ENCODE results near the gene EPHA3. TPM values are rescaled to one million over a fixed set of nuclear protein-coding genes. Genes with fewer than 3 reads are reported as not detected.

Gene EPHA3
- polyA plus RNA-seq, 1 donor = 3.0 TPM

GRCh38 chr3:89227218-89227617 lies 119.8 kb downstream of the EPHA3 start:
- DNase-seq = no peak
- Histone ChIP-seq H3K4me1 (ENCODE audit: control insufficient read depth, insufficient read depth, low read length) (no peaks in the 10 kb centered on the region), H3K27me3 (ENCODE audit: control insufficient read depth, insufficient read depth, low read length) (no peaks in the 10 kb centered on the region), H3K4me3 (ENCODE audit: low read length) (no peak overlapping the region), H3K9me3 (ENCODE audit: control insufficient read depth, low read depth, low read length) (peaks cover 2% of the 10 kb centered on the region), H3K27ac (ENCODE audit: low read length) (no peak overlapping the region), H3K36me3 (ENCODE audit: control insufficient read depth, insufficient read depth, low read length) (no peaks in the 10 kb centered on the region)
- 77% methylated on average over 5 of the region's 5 CpGs for WGBS (ENCODE audit: insufficient coverage, low lambda C conversion rate)

- Histone ChIP-seq H3K4me1 (ENCODE audit: control insufficient read depth, insufficient read depth, low read length) (no peaks in the 10 kb centered on the region), H3K4me3 (ENCODE audit: low read length) (no peak overlapping the region), H3K27me3 (ENCODE audit: control insufficient read depth, insufficient read depth, low read length) (no peaks in the 10 kb centered on the region), H3K36me3 (ENCODE audit: control insufficient read depth, insufficient read depth, low read length) (no peaks in the 10 kb centered on the region), H3K27ac (ENCODE audit: low read length) (no peak overlapping the region), H3K9me3 (ENCODE audit: control insufficient read depth, low read depth, low read length) (peaks cover 2% of the 10 kb centered on the region)
- DNase-seq = no peak
- WGBS (ENCODE audit: insufficient coverage, low lambda C conversion rate) = no CpG with 5 or more reads among the region's 2 CpGs
These were observed 120.2 kb downstream of the EPHA3 start for GRCh38 chr3:89227634-89228033.

- peaks cover 2% of the 10 kb centered on the region for H3K9me3 ChIP-seq (ENCODE audit: control insufficient read depth, low read depth, low read length)
- no peak overlapping the region for H3K4me3 ChIP-seq (ENCODE audit: low read length)
- H3K27ac ChIP-seq (ENCODE audit: low read length) = no peak overlapping the region
- DNase-seq = no peak
- H3K36me3 ChIP-seq (ENCODE audit: control insufficient read depth, insufficient read depth, low read length) = no peaks in the 10 kb centered on the region
- no CpG with 5 or more reads among the region's 2 CpGs for WGBS (ENCODE audit: insufficient coverage, low lambda C conversion rate)
- no peaks in the 10 kb centered on the region for H3K4me1 ChIP-seq (ENCODE audit: control insufficient read depth, insufficient read depth, low read length)
- H3K27me3 ChIP-seq (ENCODE audit: control insufficient read depth, insufficient read depth, low read length) = no peaks in the 10 kb centered on the region
These were observed 124.7 kb downstream of the EPHA3 start for GRCh38 chr3:89232155-89232554.

GRCh38 chr3:89234620-89235019 lies 127.2 kb downstream of the EPHA3 start:
- H3K4me3 ChIP-seq (ENCODE audit: low read length) = no peak overlapping the region
- no peaks in the 10 kb centered on the region for H3K27me3 ChIP-seq (ENCODE audit: control insufficient read depth, insufficient read depth, low read length)
- peaks cover 2% of the 10 kb centered on the region for H3K9me3 ChIP-seq (ENCODE audit: control insufficient read depth, low read depth, low read length)
- no peaks in the 10 kb centered on the region for H3K36me3 ChIP-seq (ENCODE audit: control insufficient read depth, insufficient read depth, low read length)
- no peak for DNase-seq
- no peaks in the 10 kb centered on the region for H3K4me1 ChIP-seq (ENCODE audit: control insufficient read depth, insufficient read depth, low read length)
- no peak overlapping the region for H3K27ac ChIP-seq (ENCODE audit: low read length)

- no peak overlapping the region for H3K4me3 ChIP-seq (ENCODE audit: low read length)
- H3K27me3 ChIP-seq (ENCODE audit: control insufficient read depth, insufficient read depth, low read length) = no peaks in the 10 kb centered on the region
- no peaks in the 10 kb centered on the region for H3K36me3 ChIP-seq (ENCODE audit: control insufficient read depth, insufficient read depth, low read length)
- no peaks in the 10 kb centered on the region for H3K9me3 ChIP-seq (ENCODE audit: control insufficient read depth, low read depth, low read length)
- DNase-seq = no peak
- no peak overlapping the region for H3K27ac ChIP-seq (ENCODE audit: low read length)
- H3K4me1 ChIP-seq (ENCODE audit: control insufficient read depth, insufficient read depth, low read length) = no peaks in the 10 kb centered on the region
- no CpG with 5 or more reads among the region's 2 CpGs for WGBS (ENCODE audit: insufficient coverage, low lambda C conversion rate)
These were observed 131.4 kb downstream of the EPHA3 start for GRCh38 chr3:89238846-89239245.

GRCh38 chr3:89239774-89240173 lies 132.4 kb downstream of the EPHA3 start:
- H3K9me3 ChIP-seq (ENCODE audit: control insufficient read depth, low read depth, low read length) = no peaks in the 10 kb centered on the region
- no peak overlapping the region for H3K27ac ChIP-seq (ENCODE audit: low read length)
- no peaks in the 10 kb centered on the region for H3K27me3 ChIP-seq (ENCODE audit: control insufficient read depth, insufficient read depth, low read length)
- no peak overlapping the region for H3K4me3 ChIP-seq (ENCODE audit: low read length)
- WGBS (ENCODE audit: insufficient coverage, low lambda C conversion rate) = no CpG with 5 or more reads among the region's 1 CpG
- no peaks in the 10 kb centered on the region for H3K36me3 ChIP-seq (ENCODE audit: control insufficient read depth, insufficient read depth, low read length)
- DNase-seq = no peak
- H3K4me1 ChIP-seq (ENCODE audit: control insufficient read depth, insufficient read depth, low read length) = no peaks in the 10 kb centered on the region

GRCh38 chr3:89245612-89246011 lies 138.2 kb downstream of the EPHA3 start:
- no peaks in the 10 kb centered on the region for H3K4me1 ChIP-seq (ENCODE audit: control insufficient read depth, insufficient read depth, low read length)
- H3K4me3 ChIP-seq (ENCODE audit: low read length) = no peak overlapping the region
- no CpG with 5 or more reads among the region's 2 CpGs for WGBS (ENCODE audit: insufficient coverage, low lambda C conversion rate)
- no peak overlapping the region for H3K27ac ChIP-seq (ENCODE audit: low read length)
- no peak for DNase-seq
- H3K36me3 ChIP-seq (ENCODE audit: control insufficient read depth, insufficient read depth, low read length) = no peaks in the 10 kb centered on the region
- H3K27me3 ChIP-seq (ENCODE audit: control insufficient read depth, insufficient read depth, low read length) = no peaks in the 10 kb centered on the region
- no peaks in the 10 kb centered on the region for H3K9me3 ChIP-seq (ENCODE audit: control insufficient read depth, low read depth, low read length)

- Histone ChIP-seq H3K4me3 (ENCODE audit: low read length) (no peak overlapping the region), H3K9me3 (ENCODE audit: control insufficient read depth, low read depth, low read length) (no peaks in the 10 kb centered on the region), H3K27ac (ENCODE audit: low read length) (no peak overlapping the region), H3K4me1 (ENCODE audit: control insufficient read depth, insufficient read depth, low read length) (no peaks in the 10 kb centered on the region), H3K36me3 (ENCODE audit: control insufficient read depth, insufficient read depth, low read length) (no peaks in the 10 kb centered on the region), H3K27me3 (ENCODE audit: control insufficient read depth, insufficient read depth, low read length) (no peaks in the 10 kb centered on the region)
- WGBS (ENCODE audit: insufficient coverage, low lambda C conversion rate) = 100% methylated on average over 1 of the region's 1 CpG
- no peak for DNase-seq
These were observed 138.9 kb downstream of the EPHA3 start for GRCh38 chr3:89246326-89246725.

- Histone ChIP-seq H3K27ac (ENCODE audit: low read length) (no peak overlapping the region), H3K36me3 (ENCODE audit: control insufficient read depth, insufficient read depth, low read length) (no peaks in the 10 kb centered on the region), H3K27me3 (ENCODE audit: control insufficient read depth, insufficient read depth, low read length) (no peaks in the 10 kb centered on the region), H3K4me3 (ENCODE audit: low read length) (no peak overlapping the region), H3K9me3 (ENCODE audit: control insufficient read depth, low read depth, low read length) (no peaks in the 10 kb centered on the region), H3K4me1 (ENCODE audit: control insufficient read depth, insufficient read depth, low read length) (no peaks in the 10 kb centered on the region)
- 88% methylated on average over 1 of the region's 1 CpG for WGBS (ENCODE audit: insufficient coverage, low lambda C conversion rate)
- no peak for DNase-seq
These were observed 143.3 kb downstream of the EPHA3 start for GRCh38 chr3:89250742-89251141.

GRCh38 chr3:89252016-89252415 lies 144.6 kb downstream of the EPHA3 start:
- Histone ChIP-seq H3K4me3 (ENCODE audit: low read length) (no peak overlapping the region), H3K36me3 (ENCODE audit: control insufficient read depth, insufficient read depth, low read length) (no peaks in the 10 kb centered on the region), H3K9me3 (ENCODE audit: control insufficient read depth, low read depth, low read length) (no peaks in the 10 kb centered on the region), H3K4me1 (ENCODE audit: control insufficient read depth, insufficient read depth, low read length) (no peaks in the 10 kb centered on the region), H3K27ac (ENCODE audit: low read length) (no peak overlapping the region), H3K27me3 (ENCODE audit: control insufficient read depth, insufficient read depth, low read length) (no peaks in the 10 kb centered on the region)
- no peak for DNase-seq
- WGBS (ENCODE audit: insufficient coverage, low lambda C conversion rate) = 91% methylated on average over 4 of the region's 4 CpGs

GRCh38 chr3:89252860-89253259 lies 145.4 kb downstream of the EPHA3 start:
- WGBS (ENCODE audit: insufficient coverage, low lambda C conversion rate) = no CpG with 5 or more reads among the region's 2 CpGs
- Histone ChIP-seq H3K36me3 (ENCODE audit: control insufficient read depth, insufficient read depth, low read length) (no peaks in the 10 kb centered on the region), H3K9me3 (ENCODE audit: control insufficient read depth, low read depth, low read length) (no peaks in the 10 kb centered on the region), H3K27me3 (ENCODE audit: control insufficient read depth, insufficient read depth, low read length) (no peaks in the 10 kb centered on the region), H3K4me1 (ENCODE audit: control insufficient read depth, insufficient read depth, low read length) (no peaks in the 10 kb centered on the region), H3K27ac (ENCODE audit: low read length) (no peak overlapping the region), H3K4me3 (ENCODE audit: low read length) (no peak overlapping the region)
- DNase-seq = no peak

Measured in large intestine (tissue), 3 donors.